ENCODE measurements around the gene CLCN3.

GRCh38 chr4:169649545-169650226, 29.3 kb downstream of the CLCN3 start:
- TF ChIP-seq CTCF (IDR thresholded peaks at IDR 0.05) (no peak), POLR2A (IDR thresholded peaks at IDR 0.05) (no peak)
